Fibroblast of the aortic adventitia (primary cell): Measurements from ENCODE around the gene SMARCD2. TPM values are rescaled to one million over a fixed set of nuclear protein-coding genes. Genes with fewer than 3 reads are reported as not detected.

Experiments used
- DNase-seq: peaks from one replicate; pipeline ENCODE4 v3.0.0-alpha.2; 2010; ENCODE audit warnings: low read depth
- H3K4me3 ChIP-seq: 2 replicates; pipeline ENCODE4 v1.5.1; 2011; ENCODE audit warnings: low read depth, mild to moderate bottlenecking, control low read depth, low read length, moderate library complexity
- total RNA-seq: library from RNA; depleted of rRNA; stranded (reverse); fragments of >200 nt; gene quantifications from 2 replicates; pipeline ENCODE4 v1.2.3, GENCODE V29; 2012; ENCODE audit warnings: low replicate concordance
- TF ChIP-seq, protein P1 (sequence below): IDR thresholded peaks from 2 replicates; pipeline ENCODE4 v1.5.1; 2011; ENCODE audit warnings: mild to moderate bottlenecking, low read length, control low read depth, inconsistent platforms; ENCODE audit not compliant: insufficient read depth

The SMARCD2 gene
- total RNA-seq, 1 donor: 50.1 TPM

DNA sequence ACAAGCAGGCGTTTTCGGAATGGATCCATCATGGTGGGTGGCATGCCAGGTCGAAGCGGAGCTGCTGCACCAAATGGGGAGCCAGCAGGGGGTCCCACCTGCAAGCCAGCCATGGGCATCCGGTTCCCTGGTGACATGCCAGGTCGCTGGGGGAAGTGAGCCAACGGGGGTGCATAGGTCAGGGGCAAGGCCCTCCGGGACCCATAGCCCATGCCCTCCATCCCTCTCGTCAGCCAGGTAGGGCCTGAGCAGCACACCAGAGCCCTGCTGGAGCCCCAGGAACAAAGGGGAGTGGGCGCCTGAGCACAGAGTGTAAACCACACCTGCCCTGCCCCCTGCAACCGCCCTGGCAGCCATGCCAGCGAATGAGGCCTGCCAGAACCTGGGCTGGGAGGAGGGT, 5.0 kb downstream of the SMARCD2 start:
- TF ChIP-seq, protein P1, sequence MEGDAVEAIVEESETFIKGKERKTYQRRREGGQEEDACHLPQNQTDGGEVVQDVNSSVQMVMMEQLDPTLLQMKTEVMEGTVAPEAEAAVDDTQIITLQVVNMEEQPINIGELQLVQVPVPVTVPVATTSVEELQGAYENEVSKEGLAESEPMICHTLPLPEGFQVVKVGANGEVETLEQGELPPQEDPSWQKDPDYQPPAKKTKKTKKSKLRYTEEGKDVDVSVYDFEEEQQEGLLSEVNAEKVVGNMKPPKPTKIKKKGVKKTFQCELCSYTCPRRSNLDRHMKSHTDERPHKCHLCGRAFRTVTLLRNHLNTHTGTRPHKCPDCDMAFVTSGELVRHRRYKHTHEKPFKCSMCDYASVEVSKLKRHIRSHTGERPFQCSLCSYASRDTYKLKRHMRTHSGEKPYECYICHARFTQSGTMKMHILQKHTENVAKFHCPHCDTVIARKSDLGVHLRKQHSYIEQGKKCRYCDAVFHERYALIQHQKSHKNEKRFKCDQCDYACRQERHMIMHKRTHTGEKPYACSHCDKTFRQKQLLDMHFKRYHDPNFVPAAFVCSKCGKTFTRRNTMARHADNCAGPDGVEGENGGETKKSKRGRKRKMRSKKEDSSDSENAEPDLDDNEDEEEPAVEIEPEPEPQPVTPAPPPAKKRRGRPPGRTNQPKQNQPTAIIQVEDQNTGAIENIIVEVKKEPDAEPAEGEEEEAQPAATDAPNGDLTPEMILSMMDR: no peak
- no peak for DNase-seq
- H3K4me3 ChIP-seq: no peak overlapping the region

DNA sequence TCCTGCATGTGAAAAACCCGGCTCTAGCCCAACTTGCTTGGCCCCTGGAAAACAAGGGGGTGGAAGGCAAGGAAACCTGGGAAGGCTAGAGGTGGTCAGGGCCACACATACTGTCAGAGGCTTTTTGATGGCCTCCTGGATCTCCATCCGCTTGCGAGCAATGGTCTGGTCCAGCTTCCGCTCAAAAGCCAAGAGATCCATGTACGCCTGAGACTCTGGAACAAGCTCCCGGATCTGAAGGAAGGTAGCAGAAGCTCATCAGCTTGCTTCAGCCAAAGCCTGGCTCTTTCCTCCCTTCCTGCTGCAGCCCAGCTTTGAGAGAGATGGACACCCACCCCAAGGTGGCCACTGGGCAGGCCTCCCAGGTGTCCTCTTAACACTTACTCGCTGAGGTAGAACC, 5.7 kb downstream of the SMARCD2 start:
- TF ChIP-seq, protein P1: no peak
- no peak overlapping the region for H3K4me3 ChIP-seq

DNA sequence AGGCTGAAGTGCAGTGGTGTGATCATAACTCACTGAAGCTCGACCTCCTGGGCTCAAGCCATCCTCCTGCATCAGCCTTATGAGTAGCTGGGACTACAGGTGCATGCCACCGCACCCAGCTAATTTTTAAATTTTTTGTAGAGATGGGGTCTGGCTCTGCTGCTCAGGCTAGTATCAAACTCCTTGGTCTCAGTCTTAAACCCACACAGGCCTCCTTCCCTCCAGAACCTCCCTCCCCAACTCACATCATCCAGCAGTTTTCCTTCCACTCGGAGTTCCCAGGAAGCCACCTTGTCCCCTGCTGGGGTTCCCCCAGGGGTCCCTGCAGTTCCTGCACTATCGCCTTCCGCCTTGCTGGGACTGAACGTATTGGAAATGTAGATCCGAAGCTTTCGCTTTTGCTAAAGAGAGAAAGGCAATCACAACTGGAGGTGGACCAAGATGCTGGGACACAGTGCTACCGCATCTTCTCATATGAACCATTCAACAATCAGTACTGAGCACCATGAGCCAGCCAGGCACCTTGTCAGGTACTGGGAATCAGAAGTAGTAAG, 7.2 kb downstream of the SMARCD2 start:
- TF ChIP-seq, protein P1: no peak
- no peak overlapping the region for H3K4me3 ChIP-seq
- DNase-seq: no peak

More for the DNA sequence above, 5.7 kb downstream of the SMARCD2 start:
- no peak for DNase-seq

DNA sequence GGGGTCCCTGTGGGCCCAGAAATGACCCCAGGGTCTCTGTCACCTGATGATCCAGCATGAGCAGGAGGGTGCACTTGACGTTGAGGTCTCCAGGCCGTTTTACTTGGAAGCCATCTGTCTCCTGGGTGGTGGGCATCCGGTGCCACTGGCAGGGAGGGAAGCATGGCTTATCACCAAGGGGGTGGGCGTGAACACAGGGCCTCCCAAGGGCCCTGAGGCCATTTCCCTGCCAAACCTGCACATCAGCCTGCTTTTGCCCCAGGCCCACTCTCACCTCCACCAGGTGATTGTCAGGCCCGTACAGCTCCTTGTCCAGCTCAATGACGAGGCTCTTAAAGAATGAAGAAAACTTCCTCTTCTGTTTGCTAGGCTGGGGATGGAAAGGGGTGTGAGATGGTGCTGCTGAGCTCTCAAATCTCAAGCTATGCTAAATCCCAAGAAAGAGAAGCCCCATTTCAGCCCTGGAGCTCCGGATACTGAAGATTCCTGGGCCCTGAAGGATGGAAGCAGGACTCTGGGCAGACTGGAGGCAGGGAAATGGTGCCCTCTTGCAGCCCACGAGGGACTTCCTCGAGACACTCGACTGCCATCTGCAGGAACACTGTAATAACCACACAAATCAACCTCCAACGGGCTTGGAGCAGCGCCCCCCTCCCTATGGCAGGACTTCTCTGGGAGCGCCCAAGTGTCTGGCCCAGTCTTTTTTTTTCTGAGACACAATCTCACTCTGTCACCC, 7.9 kb downstream of the SMARCD2 start:
- H3K4me3 ChIP-seq: no peak overlapping the region

DNA sequence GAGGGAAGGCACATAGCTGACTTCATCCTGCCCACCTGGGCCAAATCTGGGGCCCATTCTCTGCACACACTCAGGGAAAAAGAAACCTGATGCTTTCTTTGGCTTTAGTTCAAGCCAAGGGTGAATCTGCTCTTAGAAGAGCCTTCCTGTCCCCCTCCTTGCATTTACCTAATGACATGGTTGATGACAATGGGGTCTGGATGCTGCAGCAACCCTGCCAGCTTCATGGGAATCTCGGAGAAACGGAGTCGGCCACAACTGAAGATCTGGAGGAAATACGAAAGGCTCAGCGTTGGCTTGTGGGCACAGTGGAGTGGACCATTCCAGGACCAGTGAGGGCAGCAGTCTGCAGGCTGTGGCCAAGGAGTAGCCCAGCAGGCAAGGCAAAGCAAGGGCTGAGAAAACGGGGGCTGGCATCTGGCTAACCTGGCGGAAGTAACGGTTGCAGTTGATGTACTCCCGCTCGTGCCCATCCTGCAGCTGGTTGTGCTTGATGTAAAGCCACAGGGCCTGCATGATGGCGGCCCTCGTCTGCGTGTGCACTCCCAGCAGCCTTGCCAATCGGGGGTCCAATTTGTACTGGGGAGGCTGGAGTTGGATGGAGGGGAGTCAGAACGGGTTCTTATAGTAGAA, 8.6 kb downstream of the SMARCD2 start:
- no peak for DNase-seq
- TF ChIP-seq, protein P1: no peak
- no peak overlapping the region for H3K4me3 ChIP-seq

More for the DNA sequence above, 7.9 kb downstream of the SMARCD2 start:
- peak; percentile 82 for DNase-seq
- TF ChIP-seq, protein P1: peak; percentile 69

DNA sequence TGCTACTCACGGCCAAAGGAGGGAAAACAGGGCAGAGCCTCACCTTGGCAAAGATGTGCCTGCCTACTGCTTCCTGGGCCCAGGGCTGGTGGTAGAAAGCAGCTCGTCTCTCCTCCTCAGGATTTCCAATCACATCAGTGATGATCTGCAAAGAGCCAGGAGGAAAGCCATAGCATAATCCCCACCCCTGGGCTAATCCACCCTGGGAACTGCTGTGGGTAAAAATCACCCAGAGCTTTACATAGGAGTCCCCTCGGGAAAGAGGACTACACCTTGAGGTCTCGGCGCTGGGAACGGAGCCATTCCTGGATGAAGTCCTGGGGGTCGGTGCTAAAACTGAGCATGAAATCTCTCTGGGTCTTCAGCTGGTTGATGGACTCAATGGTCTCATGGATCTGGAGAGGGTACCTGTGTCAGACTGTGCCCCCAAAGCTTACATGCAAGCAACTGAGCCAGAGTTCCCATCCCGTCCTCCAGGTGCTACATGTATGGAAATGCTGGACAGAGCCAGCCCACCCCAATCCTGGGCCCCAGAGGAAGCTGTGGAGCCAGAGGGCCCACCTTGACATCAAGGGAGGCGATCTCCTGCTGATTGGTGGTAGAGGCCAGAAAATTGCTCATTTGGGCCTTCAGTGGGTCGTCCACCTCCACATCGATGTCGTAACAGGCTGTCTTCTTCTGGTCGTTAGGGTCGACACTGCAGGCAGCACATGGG, 9.3 kb downstream of the SMARCD2 start:
- TF ChIP-seq, protein P1: no peak
- DNase-seq: no peak

More for the DNA sequence above, 9.3 kb downstream of the SMARCD2 start:
- no peak overlapping the region for H3K4me3 ChIP-seq
